H9 (cell line): Measurements from ENCODE around the gene LRRC42. TPM values are rescaled to one million over a fixed set of nuclear protein-coding genes. Genes with fewer than 3 reads are reported as not detected.

ENCODE experiments used
- DNase-seq: peaks from one replicate; pipeline ENCODE4 v3.0.0-alpha.2; 2017
- H2AFZ ChIP-seq: one replicate; pipeline ENCODE4 v1.6.1; 2013; ENCODE audit warnings: mild to moderate bottlenecking, low read length, control low read depth, moderate library complexity
- H2AK5ac ChIP-seq: 2 replicates; pipeline ENCODE4 v1.6.1; 2013; ENCODE audit warnings: low read length, control low read depth, mixed read lengths; ENCODE audit not compliant: insufficient read length
- H2BK120ac ChIP-seq: one replicate; pipeline ENCODE4 v1.6.1; 2013; ENCODE audit warnings: low read depth, mild to moderate bottlenecking, low read length, control low read depth, inconsistent platforms; ENCODE audit not compliant: poor library complexity, severe bottlenecking
- H2BK12ac ChIP-seq: 2 replicates; pipeline ENCODE4 v1.6.1; 2013; ENCODE audit warnings: low read length, control low read depth, mixed read lengths, low read depth; ENCODE audit not compliant: insufficient read length
- H2BK15ac ChIP-seq: 2 replicates; pipeline ENCODE4 v1.6.1; 2013; ENCODE audit warnings: low read depth, low read length, control low read depth
- H2BK20ac ChIP-seq: one replicate; pipeline ENCODE4 v1.6.1; 2013; ENCODE audit warnings: low read depth, mild to moderate bottlenecking, low read length, control low read depth, inconsistent platforms; ENCODE audit not compliant: poor library complexity, severe bottlenecking
- H2BK5ac ChIP-seq: 2 replicates; pipeline ENCODE4 v1.6.1; 2013; ENCODE audit warnings: low read length, control low read depth, mixed read lengths; ENCODE audit not compliant: insufficient read length
- H3K14ac ChIP-seq: 2 replicates; pipeline ENCODE4 v1.6.1; 2013; ENCODE audit warnings: low read length, control low read depth; ENCODE audit not compliant: insufficient read depth
- H3K18ac ChIP-seq: 2 replicates; pipeline ENCODE4 v1.6.1; 2013; ENCODE audit warnings: low read depth, mild to moderate bottlenecking, mixed read lengths, low read length, control low read depth; ENCODE audit not compliant: insufficient read length
- H3K23ac ChIP-seq: 2 replicates; pipeline ENCODE4 v1.6.1; 2013; ENCODE audit warnings: low read length, control low read depth, mixed read lengths, low read depth; ENCODE audit not compliant: insufficient read length
- H3K23me2 ChIP-seq: 2 replicates; pipeline ENCODE4 v1.6.1; 2013; ENCODE audit warnings: low read depth, mild to moderate bottlenecking, mixed read lengths, low read length, control low read depth; ENCODE audit not compliant: insufficient read length, poor library complexity, severe bottlenecking
- H3K27ac ChIP-seq: 2 replicates; pipeline ENCODE4 v1.5.1; 2013; ENCODE audit warnings: low read length, control low read depth, mixed read lengths, low read depth; ENCODE audit not compliant: insufficient read length
- H3K27me3 ChIP-seq: 2 replicates; pipeline ENCODE4 v1.6.1; 2013; ENCODE audit warnings: low read length, control low read depth, inconsistent platforms; ENCODE audit not compliant: insufficient read depth
- H3K4ac ChIP-seq: 2 replicates; pipeline ENCODE4 v1.6.1; 2013; ENCODE audit warnings: low read depth, mild to moderate bottlenecking, control low read depth, inconsistent platforms, low read length, moderate library complexity
- H3K4me1 ChIP-seq: 2 replicates; pipeline ENCODE4 v1.6.1; 2013; ENCODE audit warnings: low read length, control low read depth, inconsistent platforms; ENCODE audit not compliant: insufficient read depth
- H3K4me2 ChIP-seq: 2 replicates; pipeline ENCODE4 v1.6.1; 2013; ENCODE audit warnings: low read length, control low read depth, mixed read lengths; ENCODE audit not compliant: insufficient read length, insufficient read depth
- H3K56ac ChIP-seq: 2 replicates; pipeline ENCODE4 v1.6.1; 2013; ENCODE audit warnings: low read depth, mild to moderate bottlenecking, mixed read lengths, low read length, control low read depth; ENCODE audit not compliant: insufficient read length
- H3K79me1 ChIP-seq: 2 replicates; pipeline ENCODE4 v1.6.1; 2013; ENCODE audit warnings: low read depth, mild to moderate bottlenecking, moderate library complexity, low read length, control low read depth, inconsistent platforms; ENCODE audit not compliant: insufficient read depth, poor library complexity, severe bottlenecking
- H3K79me2 ChIP-seq: 2 replicates; pipeline ENCODE4 v1.6.1; 2013; ENCODE audit warnings: low read length, control low read depth, inconsistent platforms; ENCODE audit not compliant: insufficient read depth
- H3K9ac ChIP-seq: 2 replicates; pipeline ENCODE4 v1.6.1; 2013; ENCODE audit warnings: low read length, control low read depth, mixed read lengths; ENCODE audit not compliant: insufficient read length; ENCODE audit errors: extremely low read depth
- H3K9me3 ChIP-seq: one replicate; pipeline ENCODE4 v1.6.1; 2013; ENCODE audit warnings: low read depth, low read length, inconsistent platforms; ENCODE audit not compliant: control insufficient read depth
- H3T11ph ChIP-seq: one replicate; pipeline ENCODE4 v1.6.1; 2013; ENCODE audit warnings: mild to moderate bottlenecking, low read length, control low read depth, inconsistent platforms
- H4K20me1 ChIP-seq: one replicate; pipeline ENCODE4 v1.6.1; 2013; ENCODE audit not compliant: control insufficient read depth, insufficient read length, insufficient read depth
- H4K5ac ChIP-seq: 2 replicates; pipeline ENCODE4 v1.6.1; 2013; ENCODE audit warnings: low read depth, mild to moderate bottlenecking, mixed read lengths, low read length, control low read depth; ENCODE audit not compliant: insufficient read length
- H4K8ac ChIP-seq: replicated peaks from 2 replicates; pipeline ENCODE4 v1.6.1; 2013; ENCODE audit warnings: low read length, control low read depth, mixed read lengths, low read depth; ENCODE audit not compliant: insufficient read length
- H4K91ac ChIP-seq: 2 replicates; pipeline ENCODE4 v1.6.1; 2013; ENCODE audit warnings: low read depth, mild to moderate bottlenecking, moderate library complexity, mixed read lengths, low read length, control low read depth; ENCODE audit not compliant: insufficient read length
- H3K27ac Mint-ChIP-seq, 3 experiments: 2 replicates in 2 of 3; 3 replicates in 1 of 3; pipeline ENCODE4 v1.8.0; 2020 to 2021; ENCODE audit warnings: mixed read lengths in 3 of 3, mild to moderate bottlenecking in 1 of 3, moderate library complexity in 1 of 3
- H3K27me3 Mint-ChIP-seq: 2 replicates; pipeline ENCODE4 v1.8.0; 2021; ENCODE audit warnings: low read depth, mild to moderate bottlenecking, moderate library complexity, mixed read lengths
- H3K36me3 Mint-ChIP-seq, 3 experiments: 2 replicates in 2 of 3; 3 replicates in 1 of 3; pipeline ENCODE4 v1.8.0; 2020 to 2021; ENCODE audit warnings: low read depth in 3 of 3, mixed read lengths in 3 of 3; ENCODE audit not compliant: insufficient read depth in 1 of 3
- H3K4me1 Mint-ChIP-seq, 2 experiments: 2 replicates each; pipeline ENCODE4 v1.8.0; 2020; ENCODE audit warnings: mixed read lengths in 2 of 2
- H3K4me3 Mint-ChIP-seq, 2 experiments: 2 replicates in 1 of 2; 3 replicates in 1 of 2; pipeline ENCODE4 v1.8.0; 2020 to 2021; ENCODE audit warnings: mild to moderate bottlenecking in 2 of 2, mixed read lengths in 2 of 2, moderate library complexity in 1 of 2
- H3K9me3 Mint-ChIP-seq, 2 experiments: 2 replicates in 1 of 2; 3 replicates in 1 of 2; pipeline ENCODE4 v1.8.0; 2020; ENCODE audit warnings: mild to moderate bottlenecking in 2 of 2, mixed read lengths in 2 of 2, moderate library complexity in 1 of 2
- WGBS: extraction: QIAGEN DNeasy Blood & Tissue Kit; methylation state at CpG from one replicate; pipeline ENCODE4 v1.1.7; 2013; ENCODE audit warnings: missing lambda C conversion rate, low lambda C conversion rate, mixed read lengths; ENCODE audit not compliant: insufficient read length; ENCODE audit errors: extremely low coverage; 5-methylcytosine and 5-hydroxymethylcytosine counted together
- total RNA-seq: library from RNA; stranded (reverse); gene quantifications from 2 replicates; pipeline ENCODE4 v1.2.1, GENCODE V29; 2021
- TF ChIP-seq, protein P1 (sequence below): fragments of 200-600 bp; sonication (generic); conservative IDR thresholded peaks from 3 replicates; pipeline ENCODE4 v1.8.0; 2021; ENCODE audit warnings: antibody characterized with exemption, mild to moderate bottlenecking

LRRC42 gene
- total RNA-seq, 1 experiment from 2014 or later: 36.3 TPM

DNA sequence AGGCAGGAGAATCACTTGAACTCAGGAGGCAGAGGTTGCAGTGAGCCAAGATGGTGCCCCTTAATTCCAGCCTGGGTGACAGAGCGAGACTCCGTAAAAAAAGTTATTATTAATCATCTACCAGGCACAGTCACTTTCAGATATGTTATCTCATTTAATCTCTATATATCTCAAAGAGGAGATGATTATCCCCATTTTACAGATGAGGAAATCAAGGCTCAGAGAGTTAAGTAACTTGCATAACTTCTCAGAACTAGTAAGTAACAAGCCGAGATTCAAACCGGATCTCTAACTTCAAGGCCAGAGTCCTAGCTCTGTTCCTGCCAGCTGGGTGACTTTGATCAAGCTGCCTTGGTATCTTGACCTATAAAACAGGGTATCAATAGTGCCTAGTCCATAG lies 34.7 kb upstream of the LRRC42 start:
- H3K79me1 ChIP-seq: no peaks in the 10 kb centered on the region
- H3K56ac ChIP-seq: no peak overlapping the region
- H2BK15ac ChIP-seq: no peak overlapping the region
- Mint-ChIP-seq H3K4me3 (no peak overlapping the region), H3K27ac (no peak overlapping the region), H3K27me3 (no peaks in the 10 kb centered on the region; the same call in 1 of the 2 replicates), H3K36me3 (peaks cover 0 to 5% (median 3%) of the 10 kb centered on the region in 3 experiments; a peak in 2 of 7 replicates), H3K9me3 (no peaks in the 10 kb centered on the region), H3K4me1 (peaks cover 24 to 31% of the 10 kb centered on the region in 2 experiments)
- no peak overlapping the region for H4K5ac ChIP-seq
- H3K4me2 ChIP-seq: no peak overlapping the region
- H2BK12ac ChIP-seq: no peak overlapping the region
- no peak overlapping the region for H3T11ph ChIP-seq
- no peaks in the 10 kb centered on the region for H3K23me2 ChIP-seq
- TF ChIP-seq, protein P1, sequence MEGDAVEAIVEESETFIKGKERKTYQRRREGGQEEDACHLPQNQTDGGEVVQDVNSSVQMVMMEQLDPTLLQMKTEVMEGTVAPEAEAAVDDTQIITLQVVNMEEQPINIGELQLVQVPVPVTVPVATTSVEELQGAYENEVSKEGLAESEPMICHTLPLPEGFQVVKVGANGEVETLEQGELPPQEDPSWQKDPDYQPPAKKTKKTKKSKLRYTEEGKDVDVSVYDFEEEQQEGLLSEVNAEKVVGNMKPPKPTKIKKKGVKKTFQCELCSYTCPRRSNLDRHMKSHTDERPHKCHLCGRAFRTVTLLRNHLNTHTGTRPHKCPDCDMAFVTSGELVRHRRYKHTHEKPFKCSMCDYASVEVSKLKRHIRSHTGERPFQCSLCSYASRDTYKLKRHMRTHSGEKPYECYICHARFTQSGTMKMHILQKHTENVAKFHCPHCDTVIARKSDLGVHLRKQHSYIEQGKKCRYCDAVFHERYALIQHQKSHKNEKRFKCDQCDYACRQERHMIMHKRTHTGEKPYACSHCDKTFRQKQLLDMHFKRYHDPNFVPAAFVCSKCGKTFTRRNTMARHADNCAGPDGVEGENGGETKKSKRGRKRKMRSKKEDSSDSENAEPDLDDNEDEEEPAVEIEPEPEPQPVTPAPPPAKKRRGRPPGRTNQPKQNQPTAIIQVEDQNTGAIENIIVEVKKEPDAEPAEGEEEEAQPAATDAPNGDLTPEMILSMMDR: no peak
- H4K91ac ChIP-seq: no peak overlapping the region
- H2BK5ac ChIP-seq: no peak overlapping the region
- H3K9me3 ChIP-seq: no peaks in the 10 kb centered on the region
- no peak overlapping the region for H3K18ac ChIP-seq
- peaks cover 14% of the 10 kb centered on the region; the same call in 1 of the 2 replicates for H3K4me1 ChIP-seq
- H3K9ac ChIP-seq: no peak overlapping the region
- no peak overlapping the region for H3K4ac ChIP-seq
- H4K20me1 ChIP-seq: no peaks in the 10 kb centered on the region
- DNase-seq: no peak
- no peak overlapping the region for H3K23ac ChIP-seq
- H2AFZ ChIP-seq: no peak overlapping the region
- no peak overlapping the region for H4K8ac ChIP-seq
- H3K27ac ChIP-seq: no peak overlapping the region
- no CpG with 5 or more reads among the region's 4 CpGs for WGBS
- no peak overlapping the region for H3K14ac ChIP-seq
- H2BK120ac ChIP-seq: no peak overlapping the region
- no peaks in the 10 kb centered on the region for H3K27me3 ChIP-seq
- H2AK5ac ChIP-seq: no peak overlapping the region
- H3K79me2 ChIP-seq: no peaks in the 10 kb centered on the region
- H2BK20ac ChIP-seq: no peak overlapping the region
